ENCODE measurements around the gene ZNF672. TPM values are rescaled to one million over a fixed set of nuclear protein-coding genes. Genes with fewer than 3 reads are reported as not detected.

The ZNF672 gene
- total and polyA plus RNA-seq, 2 of the 13 experiments (the other 11 are each of a cell fraction or from before 2014, with no cell fraction given), result 17.2 to 22.9 TPM

- TF ChIP-seq KDM2A (CRISPR knock-in tag; IDR thresholded peaks at IDR 0.05; ENCODE audit: borderline replicate concordance, low read depth) (peak; percentile 78; the same call in 1 of the 2 replicates), ZNF225 (CRISPR knock-in tag; IDR thresholded peaks at IDR 0.05) (no peak), FOXO4 (CRISPR knock-in tag; conservative IDR thresholded peaks at IDR 0.05) (no peak), CEBPZ (IDR thresholded peaks at IDR 0.05; ENCODE audit: low read length) (no peak), ZFP37 (CRISPR knock-in tag; IDR thresholded peaks at IDR 0.05; ENCODE audit: borderline replicate concordance) (no peak), GATA4 (IDR thresholded peaks at IDR 0.05; ENCODE audit: borderline replicate concordance, low read depth) (no peak), ZBTB33 (CRISPR knock-in tag; IDR thresholded peaks at IDR 0.05) (no peak), RCOR2 (CRISPR knock-in tag; IDR thresholded peaks at IDR 0.05) (no peak), ZNF550 (CRISPR knock-in tag; IDR thresholded peaks at IDR 0.05; ENCODE audit: borderline replicate concordance) (no peak), ZNF281 (CRISPR knock-in tag; IDR thresholded peaks at IDR 0.05; ENCODE audit: borderline replicate concordance) (peak; percentile 52; the same call in 1 of the 2 replicates), ATAD3A (CRISPR knock-in tag; IDR thresholded peaks at IDR 0.05) (no peak), ZIK1 (CRISPR knock-in tag; IDR thresholded peaks at IDR 0.05; ENCODE audit: borderline replicate concordance, low read depth) (0 out of 2 replicates have a peak, but pooled peaks have one; percentile 20), SOX6 (IDR thresholded peaks at IDR 0.05) (no peak), SOX6 (CRISPR knock-in tag; IDR thresholded peaks at IDR 0.05) (no peak), ZNF558 (CRISPR knock-in tag; IDR thresholded peaks at IDR 0.05; ENCODE audit: borderline replicate concordance) (peak; percentile 45; the same call in 1 of the 2 replicates), RARG (CRISPR knock-in tag; IDR thresholded peaks at IDR 0.05; ENCODE audit: low read depth) (no peak), MXD3 (CRISPR knock-in tag; IDR thresholded peaks at IDR 0.05) (no peak), NFIB (CRISPR knock-in tag; IDR thresholded peaks at IDR 0.05; ENCODE audit: borderline replicate concordance) (0 out of 2 replicates have a peak, but pooled peaks have one; percentile 7)
These were observed 21.2 kb downstream of the ZNF672 start, which contains the start of gene ZNF692 (continued) for GRCh38 chr1:248858891-248859889.

All from HepG2 (cell line).